CD4-positive, alpha-beta T cell treated with Interleukin-12 subunit alpha and Interleukin-12 subunit beta, for 1 hour (primary cell): Measurements from ENCODE around the gene ASPSCR1.

Source experiments
- DNase-seq: peaks from one replicate; pipeline ENCODE4 v3.0.0-alpha.2; 2020

The ASPSCR1 gene

GRCh38 chr17:81999976-82000802 is 22.8 kb downstream of the ASPSCR1 start:
- no peak for DNase-seq

DNA sequence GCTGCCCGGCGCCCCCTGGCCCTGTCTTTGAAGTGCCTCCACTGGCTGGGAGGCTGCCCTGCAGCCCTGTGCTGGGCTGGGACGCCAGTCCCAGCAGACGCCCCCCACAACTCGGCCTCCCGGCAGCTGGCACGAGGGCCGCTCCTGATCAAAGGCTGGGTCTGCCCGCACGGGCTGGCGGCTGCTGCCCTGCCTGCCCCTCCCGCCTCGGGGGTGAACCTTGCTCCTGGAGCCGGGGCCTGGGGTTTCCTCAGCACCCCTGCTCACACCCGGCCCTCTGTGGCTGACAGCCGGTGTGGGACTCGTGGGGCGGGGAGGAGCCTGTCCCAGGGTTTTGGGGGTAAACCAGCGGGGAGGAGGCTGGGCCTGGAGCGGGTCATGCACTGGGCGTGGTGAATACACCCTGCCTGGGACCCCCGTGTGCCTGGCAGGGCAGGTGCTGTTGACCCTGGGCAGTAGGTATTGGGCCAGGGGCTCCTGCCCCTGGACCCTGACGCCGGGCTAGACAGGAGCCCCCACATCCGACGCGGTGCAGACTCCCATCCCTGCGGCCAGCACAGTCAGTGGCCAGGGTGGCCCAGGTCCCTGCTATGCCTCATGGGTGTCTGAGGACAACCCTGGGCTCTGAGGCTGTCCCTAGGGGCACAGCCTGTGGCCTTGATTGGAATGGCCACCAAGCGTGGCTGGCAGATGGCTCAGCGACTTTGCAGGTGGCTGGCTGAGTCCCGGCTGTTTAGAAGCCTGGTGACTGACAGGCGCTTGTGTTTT is 23.6 kb downstream of the ASPSCR1 start:
- no peak for DNase-seq

- no peak for DNase-seq
Observed at GRCh38 chr17:82001571-82002056, 24.2 kb downstream of the ASPSCR1 start.

- no peak for DNase-seq
Observed at GRCh38 chr17:82003411-82004381, 26.3 kb downstream of the ASPSCR1 start.

GRCh38 chr17:82004517-82005455 is 27.4 kb downstream of the ASPSCR1 start:
- DNase-seq = no peak

DNA sequence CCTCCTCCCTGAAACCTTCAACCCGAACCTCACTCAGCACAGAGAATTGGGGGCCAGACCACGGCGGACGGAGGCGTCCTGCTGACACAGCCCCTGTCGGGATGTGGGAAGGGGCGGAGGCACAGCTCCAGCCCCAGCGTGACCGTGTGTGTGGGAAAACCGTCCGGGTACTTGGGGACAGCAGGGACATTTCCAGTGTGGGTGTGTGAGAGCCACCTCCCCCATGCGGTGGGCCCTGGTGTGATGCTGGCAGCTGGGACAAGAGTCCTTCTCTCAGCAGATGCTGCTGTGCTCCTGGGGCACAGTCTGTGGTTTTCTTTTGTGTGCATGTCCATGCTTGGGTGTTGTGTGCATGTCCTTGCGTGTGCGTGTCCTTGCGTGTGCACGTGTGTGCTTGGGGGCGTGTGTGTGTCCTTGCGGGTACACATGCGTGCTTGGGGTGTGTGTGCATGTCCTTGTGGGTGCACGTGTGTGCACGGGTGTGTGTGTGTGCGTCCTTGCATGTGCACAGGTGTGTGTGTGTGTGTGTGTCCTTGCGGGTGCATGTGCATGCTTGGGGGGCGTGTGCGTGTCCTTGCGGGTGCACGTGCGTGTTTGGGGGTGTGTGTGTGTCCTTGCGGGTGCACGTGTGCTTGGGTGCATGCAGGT is 28.4 kb downstream of the ASPSCR1 start:
- no peak for DNase-seq

GRCh38 chr17:82006468-82007227 is 29.2 kb downstream of the ASPSCR1 start:
- no peak for DNase-seq

DNA sequence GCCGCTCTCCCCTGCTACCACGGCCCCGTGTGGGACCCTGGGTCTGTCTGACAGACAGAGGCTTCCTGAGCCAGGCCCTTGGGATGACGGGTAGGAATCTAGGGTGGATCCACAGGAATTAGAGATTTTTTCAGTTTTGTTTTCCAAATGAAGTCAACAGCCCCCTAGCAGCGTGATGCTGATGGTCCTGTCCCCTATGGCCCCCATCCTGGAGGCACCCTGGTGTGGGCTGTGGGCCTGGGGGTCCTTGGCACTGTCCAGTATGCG is 29.7 kb downstream of the ASPSCR1 start:
- no peak for DNase-seq

GRCh38 chr17:82007495-82008257 is 30.2 kb downstream of the ASPSCR1 start:
- DNase-seq = no peak

GRCh38 chr17:82008258-82008940 is 31.0 kb downstream of the ASPSCR1 start:
- DNase-seq = no peak

- DNase-seq = no peak
Observed at GRCh38 chr17:82008941-82009405, 31.5 kb downstream of the ASPSCR1 start.

DNA sequence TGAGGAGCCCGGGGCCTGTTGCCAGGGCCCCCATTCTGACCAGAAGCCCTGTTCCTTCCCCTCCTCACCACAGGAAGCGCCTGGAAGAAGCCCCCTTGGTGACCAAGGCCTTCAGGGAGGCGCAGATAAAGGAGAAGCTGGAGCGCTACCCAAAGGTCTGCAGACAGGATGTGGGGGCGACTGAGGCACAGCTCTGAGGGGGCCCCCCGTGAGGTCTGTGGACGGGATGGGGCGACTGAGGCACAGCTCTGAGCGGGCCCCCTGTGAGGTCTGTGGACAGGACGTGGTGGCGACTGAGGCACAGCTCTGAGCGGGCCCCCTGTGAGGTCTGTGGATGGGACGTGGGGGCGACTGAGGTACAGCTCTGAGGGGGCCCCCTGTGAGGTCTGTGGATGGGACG is 32.0 kb downstream of the ASPSCR1 start:
- DNase-seq = no peak

GRCh38 chr17:82010575-82011525 is 33.4 kb downstream of the ASPSCR1 start:
- no peak for DNase-seq

- DNase-seq = no peak
Observed at GRCh38 chr17:82011617-82012187, 34.3 kb downstream of the ASPSCR1 start.

DNA sequence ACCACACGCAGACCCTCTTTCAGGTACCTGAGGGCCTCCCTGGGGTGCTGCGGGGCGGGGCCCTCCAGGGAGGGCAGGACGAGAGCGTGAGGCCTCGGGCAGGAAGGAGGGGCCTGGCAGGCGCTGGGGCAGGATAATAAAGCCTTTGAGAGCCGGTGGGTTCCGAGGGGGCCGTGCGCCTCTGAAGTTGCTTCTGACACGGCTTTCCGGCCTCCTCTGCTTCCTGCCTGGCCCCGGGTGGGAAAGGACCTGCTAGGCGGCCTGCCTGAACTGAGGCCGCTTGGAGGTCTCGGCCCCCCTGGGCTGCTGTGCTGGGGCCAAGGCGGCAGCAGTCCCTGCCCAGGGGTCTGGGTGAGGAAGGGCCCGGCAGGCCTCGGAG is 34.8 kb downstream of the ASPSCR1 start:
- DNase-seq = no peak

GRCh38 chr17:82012640-82013295 is 35.3 kb downstream of the ASPSCR1 start:
- no peak for DNase-seq

DNA sequence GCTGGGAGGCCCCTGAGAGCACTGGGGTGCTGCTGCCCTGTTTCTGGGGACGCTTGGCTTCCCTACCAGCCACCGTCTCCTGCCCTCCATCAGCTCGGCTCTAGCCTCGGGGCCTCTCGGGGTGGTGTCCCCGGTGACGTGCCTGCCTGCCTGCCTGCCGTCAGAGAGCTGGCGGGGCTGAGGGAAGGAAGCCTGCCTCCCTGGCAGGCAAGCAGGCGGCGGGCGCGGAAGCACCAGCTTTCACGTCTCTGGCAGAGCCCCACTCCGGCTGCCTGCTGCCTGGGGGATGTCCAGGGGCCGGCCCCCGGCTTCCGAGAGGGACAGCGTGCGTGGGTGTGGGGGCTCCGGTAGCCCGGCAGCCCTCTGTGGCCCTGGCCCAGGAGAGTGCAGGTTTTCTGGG is 35.9 kb downstream of the ASPSCR1 start:
- DNase-seq = no peak
